ENCODE measurements around the gene BCAN.

- TF ChIP-seq CTCF (IDR thresholded peaks at IDR 0.05), result no peak
- TF ChIP-seq POLR2AphosphoS5 (IDR thresholded peaks at IDR 0.05), result no peak
- TF ChIP-seq POLR2A (IDR thresholded peaks at IDR 0.05; ENCODE audit: low read depth), result no peak
- no peak for TF ChIP-seq EP300 (IDR thresholded peaks at IDR 0.05)
These were observed 27.9 kb downstream of the BCAN start for GRCh38 chr1:156669794-156670193.
